ENCODE results near the gene DGKQ.
A peak's percentile ranks its signal among the peaks of the same experiment; 100 is the strongest.
"Not testable (repeated sequence)": the region's sequence is repeated elsewhere in the genome, so short reads cannot be mapped to it uniquely, and the experiment has no call there.

Gene DGKQ

DNA sequence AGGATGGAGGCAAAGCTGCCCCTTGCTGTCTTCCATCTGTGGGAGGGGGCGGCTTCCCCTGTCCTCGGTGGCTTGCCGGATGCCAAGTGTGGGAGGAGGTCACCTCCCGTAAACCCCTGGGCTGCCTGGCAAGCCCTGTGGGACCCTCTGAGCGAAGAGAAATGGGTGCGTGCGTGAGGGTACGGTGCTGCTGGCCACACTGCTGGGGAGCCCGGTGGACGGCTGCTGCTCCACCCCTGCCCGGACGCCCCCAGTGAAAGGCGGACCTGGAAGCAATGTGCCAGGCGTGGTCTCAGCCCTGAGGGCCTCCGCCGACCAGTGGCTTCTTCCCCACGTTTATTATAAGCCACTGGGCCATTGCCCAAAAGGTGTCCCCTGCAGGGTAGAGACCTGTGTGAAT is 8.9 kb upstream of the DGKQ start:
- DNase-seq (ENCODE audit: extremely low read depth in 1 of 2, low read depth in 1 of 2), result no peak

GRCh38 chr4:978957-979701 is 5.8 kb upstream of the DGKQ start:
- DNase-seq (ENCODE audit: extremely low read depth in 1 of 2, low read depth in 1 of 2), result no peak

- not testable (repeated sequence) for DNase-seq (ENCODE audit: extremely low read depth in 1 of 2, low read depth in 1 of 2)
These were observed 2.6 kb upstream of the DGKQ start for GRCh38 chr4:976016-976415.

DNA sequence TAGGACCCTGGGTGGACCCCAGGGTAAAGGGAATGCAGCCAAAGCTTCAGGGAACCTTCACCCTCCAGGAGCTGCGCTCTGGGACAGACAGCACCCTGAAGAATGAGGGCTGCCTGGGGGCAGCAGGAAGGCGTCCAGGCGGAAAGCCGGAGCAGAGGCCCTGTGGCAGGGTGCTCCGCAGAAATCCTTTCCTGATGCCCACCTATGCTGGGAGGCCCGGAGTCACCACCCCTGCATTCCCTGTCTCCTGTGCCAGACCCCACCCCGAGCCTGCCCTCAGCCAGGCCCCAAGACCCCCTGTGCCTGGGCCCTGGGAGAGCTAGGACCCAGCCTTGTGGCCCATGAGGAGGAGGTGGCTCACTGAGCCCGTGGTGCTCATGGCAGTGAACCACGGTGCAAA is 1.3 kb upstream of the DGKQ start:
- no peak for DNase-seq (ENCODE audit: extremely low read depth in 1 of 2, low read depth in 1 of 2)

GRCh38 chr4:972651-973424 is 531 bp downstream of the DGKQ start:
- peak; percentile 25 to 49 for DNase-seq (ENCODE audit: extremely low read depth in 1 of 2, low read depth in 1 of 2)

DNA sequence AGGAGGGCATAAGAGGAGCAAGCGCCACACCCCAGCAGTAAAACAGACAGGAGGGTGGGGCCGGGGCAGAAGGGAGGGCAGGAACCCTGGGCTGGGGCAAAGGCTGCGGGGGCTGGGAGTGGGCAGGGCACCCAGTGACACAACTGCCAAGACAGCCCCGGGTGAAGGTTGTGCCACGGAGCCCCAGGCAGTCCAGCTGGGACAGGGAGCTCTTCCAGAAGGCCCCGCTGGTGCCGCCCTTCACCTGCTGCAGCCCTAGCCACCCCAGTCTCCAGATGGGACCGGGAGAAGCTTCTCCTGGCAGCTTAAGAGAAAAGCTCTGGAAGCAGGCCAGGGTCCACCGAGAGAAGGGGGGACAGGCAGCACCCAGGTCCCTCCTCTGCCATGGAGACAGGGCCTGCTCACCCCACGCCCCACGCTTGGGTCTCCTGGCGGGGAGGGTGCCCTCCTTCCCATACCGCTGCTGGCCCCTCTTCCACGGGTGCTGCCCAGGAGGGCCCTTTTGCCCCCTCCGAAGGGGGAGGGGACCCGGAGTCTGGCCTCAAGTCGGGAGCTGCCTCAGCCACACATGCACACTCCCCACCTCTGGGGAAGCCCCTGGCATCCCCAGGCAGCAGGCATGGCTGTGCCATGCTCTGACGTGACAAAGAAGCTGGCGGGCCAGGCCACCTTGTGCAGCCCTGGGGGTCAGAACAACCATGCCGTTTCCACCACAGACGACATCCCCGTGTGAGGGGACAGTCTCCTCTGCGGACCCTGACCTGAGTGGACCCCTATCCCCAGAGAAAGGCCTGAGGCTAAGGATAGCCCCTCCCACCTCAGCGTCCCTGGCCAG is 1.5 kb downstream of the DGKQ start:
- DNase-seq (ENCODE audit: extremely low read depth in 1 of 2, low read depth in 1 of 2), result no peak

DNA sequence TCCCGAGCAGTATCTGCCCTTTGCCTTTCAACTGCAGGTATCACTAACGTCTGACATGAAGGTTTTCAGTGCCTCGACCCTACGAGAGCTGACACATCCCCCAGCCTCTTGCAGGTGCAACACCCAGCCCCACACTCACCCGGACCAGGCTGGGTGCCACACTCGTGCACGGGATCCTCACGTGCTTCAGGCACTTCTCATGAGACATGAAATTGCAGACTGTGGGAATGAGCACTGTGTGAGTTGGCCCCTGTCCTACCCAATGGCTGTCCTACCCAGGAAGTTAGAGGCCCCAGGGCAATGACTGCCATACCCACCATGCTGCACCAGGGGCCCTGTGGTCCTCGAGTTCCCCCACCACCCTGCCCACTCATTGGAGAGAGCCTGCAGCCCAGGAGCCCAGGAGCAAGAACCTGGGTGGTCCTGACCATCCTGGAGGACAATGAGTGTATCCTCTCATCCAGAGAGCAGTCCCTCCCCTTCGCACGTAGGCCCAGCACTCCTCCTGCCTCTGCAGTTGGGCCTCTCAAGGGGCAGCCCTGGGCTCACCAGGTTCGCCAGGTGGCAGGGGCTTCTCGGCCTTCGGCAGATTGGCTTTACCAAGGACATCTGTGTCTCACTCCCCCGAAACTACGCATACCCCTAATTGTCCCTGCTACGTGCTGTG is 2.4 kb downstream of the DGKQ start:
- DNase-seq (ENCODE audit: extremely low read depth in 1 of 2, low read depth in 1 of 2), result no peak

DNA sequence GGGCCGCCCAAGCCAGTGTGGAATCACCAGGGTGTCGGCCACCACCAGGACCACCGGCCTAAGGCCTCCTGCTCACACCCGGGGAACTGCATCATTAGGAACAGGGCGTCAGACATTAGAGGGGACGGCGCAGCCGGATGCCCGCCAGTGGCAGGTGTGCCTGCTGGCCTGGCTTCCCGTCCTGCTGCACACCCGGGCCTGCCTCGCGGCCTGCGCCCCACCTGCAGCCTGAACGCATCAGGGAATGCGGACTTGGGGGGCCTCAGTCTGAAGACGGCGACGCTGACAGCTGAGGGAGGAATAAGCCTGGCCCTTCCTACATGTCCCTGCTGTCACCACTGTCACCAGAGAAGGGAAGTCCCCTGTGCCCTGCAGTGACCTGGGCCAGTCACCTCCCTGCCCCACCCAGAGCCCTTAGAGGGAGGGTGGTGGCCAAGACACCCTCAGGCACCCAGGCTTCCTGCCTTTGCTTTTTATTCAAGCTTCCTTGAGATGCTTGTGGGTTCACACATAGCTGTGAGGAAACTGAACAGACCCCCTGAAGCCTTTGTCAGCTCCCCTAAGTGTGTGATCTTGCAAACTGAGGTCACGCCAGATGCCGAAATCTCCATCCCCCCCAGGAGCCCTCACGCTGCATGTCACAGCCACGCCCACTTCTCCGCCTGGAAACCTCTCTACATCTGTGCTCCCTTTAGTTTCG is 3.2 kb downstream of the DGKQ start:
- peak in 1 of 2 donors; percentile 48 for DNase-seq (ENCODE audit: extremely low read depth in 1 of 2, low read depth in 1 of 2)

DNA sequence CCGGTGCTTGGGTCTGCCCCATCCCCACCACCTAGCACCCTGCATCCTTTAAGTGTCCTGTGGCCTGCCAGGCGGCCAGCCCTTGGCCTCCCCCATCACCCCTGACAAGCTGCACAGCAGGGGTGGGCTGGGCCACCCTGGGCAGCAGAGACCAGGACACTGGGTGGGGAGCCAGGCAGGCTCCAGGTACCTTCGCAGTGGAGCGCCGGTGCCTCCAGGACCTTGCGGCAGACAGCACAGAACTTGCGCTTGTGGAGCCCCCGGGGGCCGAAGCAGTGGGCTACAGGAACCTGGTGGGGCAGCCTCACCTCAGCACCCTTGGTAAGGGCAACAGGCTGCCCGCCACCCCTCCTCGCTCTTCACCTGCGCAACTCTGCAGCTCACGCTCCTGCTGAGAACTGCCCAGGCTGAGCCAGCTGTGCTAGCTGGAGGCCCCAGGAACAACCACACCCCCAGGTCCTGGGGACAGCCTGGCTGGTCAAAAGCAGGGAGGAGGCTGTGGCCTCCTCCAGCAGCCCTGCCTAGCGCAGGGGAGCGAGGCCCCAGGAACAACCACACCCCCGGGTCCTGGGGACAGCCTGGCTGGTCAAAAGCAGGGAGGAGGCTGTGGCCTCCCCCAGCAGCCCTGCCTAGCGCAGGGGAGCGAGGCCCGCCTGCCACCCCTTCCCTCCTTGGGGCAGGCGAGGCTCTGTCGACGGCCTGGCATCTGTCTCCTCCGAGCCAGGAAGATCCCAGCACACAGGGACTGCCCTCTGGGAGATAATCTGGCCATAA is 4.6 kb downstream of the DGKQ start:
- DNase-seq (ENCODE audit: extremely low read depth in 1 of 2, low read depth in 1 of 2), result no peak

GRCh38 chr4:968221-968620 is 5.1 kb downstream of the DGKQ start:
- no peak for DNase-seq (ENCODE audit: extremely low read depth in 1 of 2, low read depth in 1 of 2)

GRCh38 chr4:967113-968104 is 6.0 kb downstream of the DGKQ start:
- DNase-seq (ENCODE audit: extremely low read depth in 1 of 2, low read depth in 1 of 2), result no peak

DNA sequence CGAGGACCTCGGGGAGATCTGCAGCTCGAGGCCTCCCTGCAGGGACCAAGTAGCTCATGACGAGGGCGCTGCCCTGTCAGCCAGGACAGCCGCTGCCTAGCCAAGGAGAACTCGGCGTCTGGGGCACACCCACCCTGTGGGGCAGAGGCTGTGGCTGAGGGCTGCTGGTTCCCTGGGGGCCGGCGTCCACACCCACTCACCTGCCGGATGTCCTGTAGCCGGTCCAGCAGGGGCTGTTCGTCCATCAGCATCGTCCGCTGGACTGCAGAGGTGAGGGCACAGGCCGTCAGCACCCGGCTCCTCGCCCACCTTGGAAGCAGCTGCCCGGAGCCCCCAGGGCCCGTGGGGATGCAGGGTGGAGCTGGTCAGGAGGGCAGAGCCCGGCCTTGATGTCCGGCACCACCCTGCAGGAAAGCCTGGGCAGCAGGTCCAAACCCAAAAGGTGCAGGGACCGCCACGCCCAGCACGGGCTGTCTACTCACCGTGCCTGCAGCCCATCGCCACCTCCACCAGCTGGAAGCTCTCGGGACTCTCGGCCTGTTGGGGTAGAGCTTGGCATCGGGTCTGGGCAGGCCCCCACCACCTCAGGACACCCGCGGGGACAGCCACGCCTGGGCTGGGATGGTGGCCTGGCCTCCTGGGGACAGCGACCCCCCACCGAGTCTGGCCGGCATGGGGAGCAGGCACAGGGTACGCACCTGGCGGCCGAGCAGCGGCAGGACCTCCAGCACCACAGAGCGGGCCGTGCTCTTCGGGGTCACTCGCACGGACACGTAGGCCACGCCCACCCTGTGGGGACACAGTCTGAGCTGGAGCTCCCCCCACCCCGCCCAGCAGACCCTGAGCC is 6.9 kb downstream of the DGKQ start:
- no peak for DNase-seq (ENCODE audit: extremely low read depth in 1 of 2, low read depth in 1 of 2)

- DNase-seq (ENCODE audit: extremely low read depth in 1 of 2, low read depth in 1 of 2), result no peak
These were observed 7.6 kb downstream of the DGKQ start for GRCh38 chr4:965766-966134.

DNA sequence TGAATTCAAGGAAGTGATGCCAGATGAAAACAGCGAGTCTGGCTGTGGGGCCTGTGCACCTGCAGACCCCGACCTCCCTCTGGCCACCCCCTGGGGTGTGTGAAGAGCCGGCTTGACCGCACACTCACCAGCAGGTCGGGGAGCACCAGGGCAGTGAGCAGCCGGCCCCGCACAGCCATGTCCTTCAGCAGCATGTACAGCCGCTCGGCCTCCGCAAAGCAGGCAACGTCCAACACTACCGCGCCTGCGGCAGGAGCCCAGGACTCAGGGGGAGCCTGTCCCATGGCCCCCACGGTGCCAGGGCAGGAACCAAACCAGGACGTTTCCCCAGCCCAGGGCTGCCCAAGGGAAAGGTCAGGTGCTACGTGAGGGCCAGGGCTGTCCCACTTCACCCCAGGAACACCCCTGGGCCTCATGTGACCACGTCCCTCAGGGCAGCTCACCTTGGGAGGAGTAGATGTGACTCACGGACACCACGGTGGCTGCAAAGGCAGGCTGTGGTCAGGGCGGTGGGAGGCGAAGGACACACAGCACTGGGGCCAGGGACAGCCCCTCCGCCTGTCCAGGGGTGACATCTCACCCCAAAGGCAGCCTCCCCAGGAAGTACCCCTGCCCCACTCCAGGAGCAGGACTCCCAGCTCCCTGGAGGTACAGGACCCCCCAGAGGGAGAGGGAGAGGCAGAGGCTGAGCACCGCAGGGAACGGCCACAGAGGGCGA is 8.2 kb downstream of the DGKQ start:
- DNase-seq (ENCODE audit: extremely low read depth in 1 of 2, low read depth in 1 of 2), result no peak

DNA sequence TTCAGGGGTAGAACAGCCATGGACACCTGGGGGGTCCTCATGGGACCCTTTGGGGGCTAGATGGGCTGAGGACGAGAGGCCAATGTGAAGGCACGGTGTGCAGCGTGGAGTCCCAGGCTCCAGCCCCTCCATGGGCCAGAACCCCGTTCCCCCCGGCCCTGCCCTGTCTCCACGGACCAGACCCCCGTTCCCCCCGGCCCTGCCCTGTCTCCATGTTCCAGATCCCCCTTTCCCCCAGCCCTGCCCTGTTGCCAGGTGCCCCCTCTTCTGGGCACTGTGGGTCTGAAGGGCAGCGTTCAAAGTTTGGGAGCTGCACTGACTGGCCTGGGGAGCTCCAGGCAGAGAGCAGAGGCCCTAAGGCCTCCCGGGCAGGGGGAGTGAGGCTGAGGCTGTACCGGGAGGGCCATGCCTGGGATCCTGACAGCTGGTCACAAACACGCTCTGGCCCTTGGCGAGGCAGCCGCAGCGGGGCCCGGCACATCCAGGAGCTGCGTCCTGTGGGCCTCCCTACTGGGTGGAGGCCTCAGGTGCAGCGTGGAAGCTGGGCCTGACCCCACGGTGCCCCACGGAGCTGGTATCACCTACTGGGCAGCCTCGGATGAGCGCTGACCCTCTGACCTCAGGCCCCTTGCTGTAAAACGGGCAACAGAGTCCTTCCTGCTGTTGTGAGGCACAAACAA is 8.9 kb downstream of the DGKQ start:
- DNase-seq (ENCODE audit: extremely low read depth in 1 of 2, low read depth in 1 of 2), result no peak

Data from activated CD8-positive, alpha-beta memory T cell treated with anti-CD3 and anti-CD28 coated beads for 1 hour (primary cell).